SHP77 treated with DMSO at 0.1 percent for 48 hours (cell line): ENCODE measurements around the gene ANLN.
A peak's percentile ranks its signal among the peaks of the same experiment; 100 is the strongest.

Experiments used
- DNase-seq: peaks from one replicate; lab custom pipeline; 2025; lab: John Stamatoyannopoulos, UW

ANLN gene, protein sequence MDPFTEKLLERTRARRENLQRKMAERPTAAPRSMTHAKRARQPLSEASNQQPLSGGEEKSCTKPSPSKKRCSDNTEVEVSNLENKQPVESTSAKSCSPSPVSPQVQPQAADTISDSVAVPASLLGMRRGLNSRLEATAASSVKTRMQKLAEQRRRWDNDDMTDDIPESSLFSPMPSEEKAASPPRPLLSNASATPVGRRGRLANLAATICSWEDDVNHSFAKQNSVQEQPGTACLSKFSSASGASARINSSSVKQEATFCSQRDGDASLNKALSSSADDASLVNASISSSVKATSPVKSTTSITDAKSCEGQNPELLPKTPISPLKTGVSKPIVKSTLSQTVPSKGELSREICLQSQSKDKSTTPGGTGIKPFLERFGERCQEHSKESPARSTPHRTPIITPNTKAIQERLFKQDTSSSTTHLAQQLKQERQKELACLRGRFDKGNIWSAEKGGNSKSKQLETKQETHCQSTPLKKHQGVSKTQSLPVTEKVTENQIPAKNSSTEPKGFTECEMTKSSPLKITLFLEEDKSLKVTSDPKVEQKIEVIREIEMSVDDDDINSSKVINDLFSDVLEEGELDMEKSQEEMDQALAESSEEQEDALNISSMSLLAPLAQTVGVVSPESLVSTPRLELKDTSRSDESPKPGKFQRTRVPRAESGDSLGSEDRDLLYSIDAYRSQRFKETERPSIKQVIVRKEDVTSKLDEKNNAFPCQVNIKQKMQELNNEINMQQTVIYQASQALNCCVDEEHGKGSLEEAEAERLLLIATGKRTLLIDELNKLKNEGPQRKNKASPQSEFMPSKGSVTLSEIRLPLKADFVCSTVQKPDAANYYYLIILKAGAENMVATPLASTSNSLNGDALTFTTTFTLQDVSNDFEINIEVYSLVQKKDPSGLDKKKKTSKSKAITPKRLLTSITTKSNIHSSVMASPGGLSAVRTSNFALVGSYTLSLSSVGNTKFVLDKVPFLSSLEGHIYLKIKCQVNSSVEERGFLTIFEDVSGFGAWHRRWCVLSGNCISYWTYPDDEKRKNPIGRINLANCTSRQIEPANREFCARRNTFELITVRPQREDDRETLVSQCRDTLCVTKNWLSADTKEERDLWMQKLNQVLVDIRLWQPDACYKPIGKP

DNA sequence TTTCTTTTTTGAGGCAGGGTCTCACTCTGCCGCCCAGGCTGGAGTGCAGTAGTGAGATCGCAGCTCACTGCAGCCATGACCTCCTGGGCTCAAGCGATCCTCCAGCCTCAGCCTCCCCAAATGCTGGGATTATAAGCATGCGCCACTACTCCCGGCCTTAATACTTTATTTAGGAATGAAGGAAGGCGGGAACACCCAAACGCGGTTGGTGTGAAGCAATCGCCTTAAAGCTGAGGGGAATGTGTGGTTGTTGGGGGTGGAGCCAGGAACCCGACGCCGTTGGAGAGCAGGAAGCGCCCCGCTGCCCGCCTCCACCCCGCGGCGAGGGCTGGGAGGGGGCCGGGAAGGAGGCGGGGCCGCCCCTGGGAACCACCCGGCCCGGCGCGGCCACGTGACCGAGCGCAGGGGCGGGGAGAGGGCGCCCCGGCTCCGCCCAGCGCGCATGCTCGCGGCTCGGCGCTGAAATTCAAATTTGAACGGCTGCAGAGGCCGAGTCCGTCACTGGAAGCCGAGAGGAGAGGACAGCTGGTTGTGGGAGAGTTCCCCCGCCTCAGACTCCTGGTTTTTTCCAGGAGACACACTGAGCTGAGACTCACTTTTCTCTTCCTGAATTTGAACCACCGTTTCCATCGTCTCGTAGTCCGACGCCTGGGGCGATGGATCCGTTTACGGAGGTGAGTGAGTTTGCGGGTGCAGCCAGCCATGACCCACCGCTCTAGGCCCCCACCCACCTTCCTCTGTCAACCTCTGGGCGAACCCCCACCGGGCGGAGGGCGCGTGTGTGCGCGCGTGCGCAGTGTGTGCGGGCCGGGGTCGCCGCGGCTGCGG, at the start of gene ANLN:
TSS of gene ANLN (plus strand) at position 492 of the 828 bp plus-strand sequence. CDS start at position 657, 165 bp downstream.
- peak; percentile 92 for DNase-seq

- no peak for DNase-seq
These were observed 46.1 kb upstream of the ANLN start for GRCh38 chr7:36343548-36343947.

- no peak for DNase-seq
These were observed 45.0 kb upstream of the ANLN start for GRCh38 chr7:36344622-36345021.

GRCh38 chr7:36346260-36346831, 43.3 kb upstream of the ANLN start:
- no peak for DNase-seq

GRCh38 chr7:36348256-36348655, 41.4 kb upstream of the ANLN start:
- DNase-seq = no peak

- DNase-seq = no peak
These were observed 40.9 kb upstream of the ANLN start for GRCh38 chr7:36348771-36349170.

- DNase-seq = no peak
These were observed 40.0 kb upstream of the ANLN start for GRCh38 chr7:36349626-36350025.

DNA sequence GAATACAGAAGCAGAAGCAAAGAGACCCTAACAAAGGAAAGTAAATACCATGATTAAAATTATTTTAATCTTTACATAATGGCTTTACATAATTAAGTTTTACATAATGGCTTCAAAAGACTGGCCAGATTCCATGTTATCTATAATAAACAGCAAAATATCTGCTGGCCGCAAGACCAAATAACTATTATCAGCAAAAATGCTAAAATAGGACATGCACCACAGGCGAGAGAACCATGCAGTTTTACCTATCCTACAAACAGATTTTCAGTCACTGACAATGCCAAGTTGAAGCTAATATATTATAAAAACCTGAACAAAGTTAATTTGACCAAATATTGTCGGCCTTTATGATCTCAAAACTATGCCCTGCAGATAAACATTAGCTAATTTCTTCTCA, 34.2 kb upstream of the ANLN start:
- DNase-seq = no peak

DNA sequence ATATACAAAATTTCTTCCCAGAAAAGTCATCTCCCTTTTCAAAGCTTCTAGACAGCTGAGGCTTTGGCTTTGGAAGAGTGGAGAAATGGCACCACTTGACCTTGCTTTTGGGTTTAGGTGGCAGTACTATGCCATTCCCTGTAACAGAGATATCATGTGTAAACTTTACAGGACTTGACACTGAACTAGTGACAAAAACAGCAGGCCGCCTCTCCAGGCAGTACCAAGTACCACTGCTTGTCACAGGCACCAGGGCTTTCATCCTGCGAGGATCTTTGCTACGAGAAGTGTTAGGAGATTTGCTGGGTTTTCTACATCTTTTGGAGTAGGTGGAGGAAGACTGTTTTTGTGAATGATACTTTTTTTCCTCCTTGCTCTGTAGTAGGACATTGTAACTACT, 32.6 kb upstream of the ANLN start:
- DNase-seq = no peak

- DNase-seq = no peak
These were observed 31.1 kb upstream of the ANLN start for GRCh38 chr7:36358589-36358988.

DNA sequence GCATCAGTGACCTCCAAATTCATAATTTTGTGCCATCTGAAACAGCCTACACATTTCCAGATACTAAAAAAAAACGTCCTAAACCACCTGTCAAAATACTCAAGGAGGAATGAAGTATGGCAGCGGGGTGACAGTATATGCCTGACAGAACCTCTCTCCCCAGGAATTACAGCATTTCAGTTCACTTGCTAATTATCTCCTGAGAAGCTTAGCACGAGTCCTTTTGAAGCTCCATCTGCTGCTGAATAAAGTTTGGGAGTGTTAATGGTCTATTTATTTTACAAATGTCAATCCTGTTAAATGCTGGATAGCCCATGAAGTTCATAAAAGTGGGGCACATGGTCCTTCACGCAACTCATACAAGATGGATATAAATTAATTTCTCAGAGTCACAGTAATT, 29.4 kb upstream of the ANLN start:
- DNase-seq = no peak

DNA sequence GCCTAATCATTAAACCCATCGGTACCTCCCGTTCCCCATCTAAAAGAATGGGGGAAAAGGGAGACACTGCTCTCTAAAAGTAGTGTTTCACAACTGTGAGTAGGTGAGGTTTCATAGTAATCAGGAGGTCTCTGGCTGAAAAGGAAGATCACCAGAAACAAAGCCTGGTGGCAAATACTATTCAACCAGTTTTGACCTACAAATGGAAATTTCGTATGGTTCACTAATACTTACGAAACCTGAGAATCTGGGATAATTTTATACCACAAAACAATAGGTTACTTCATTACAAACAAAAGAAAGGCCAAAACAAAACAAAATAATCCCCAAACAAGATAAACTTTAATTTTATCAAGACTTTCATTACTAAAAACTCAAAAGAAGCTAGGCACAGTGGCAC, 28.4 kb upstream of the ANLN start:
- DNase-seq = no peak

DNA sequence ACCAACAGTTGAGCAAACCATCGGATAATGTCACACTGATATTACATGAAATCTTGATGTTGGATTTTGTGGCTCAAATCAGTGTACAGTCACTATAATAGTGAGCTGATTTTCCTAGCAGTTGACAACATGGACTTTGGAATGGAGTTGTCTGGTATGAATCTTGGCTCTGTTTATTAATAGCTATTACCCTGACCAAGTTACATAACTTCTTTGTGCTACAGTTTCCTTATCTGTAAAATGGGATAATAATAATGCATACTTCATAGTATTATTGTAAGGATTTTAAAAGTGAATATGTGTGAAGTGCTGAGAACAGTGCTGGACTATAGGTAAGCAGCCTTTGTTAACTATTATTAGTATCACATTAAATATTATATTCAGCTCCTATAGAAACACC, 26.1 kb upstream of the ANLN start:
- DNase-seq = no peak

- peak; percentile 34 for DNase-seq
These were observed 23.5 kb upstream of the ANLN start for GRCh38 chr7:36366005-36366717.

- peak; percentile 85 for DNase-seq
These were observed 22.7 kb upstream of the ANLN start for GRCh38 chr7:36366718-36367560.

GRCh38 chr7:36367561-36368077, 22.0 kb upstream of the ANLN start:
- DNase-seq = no peak

DNA sequence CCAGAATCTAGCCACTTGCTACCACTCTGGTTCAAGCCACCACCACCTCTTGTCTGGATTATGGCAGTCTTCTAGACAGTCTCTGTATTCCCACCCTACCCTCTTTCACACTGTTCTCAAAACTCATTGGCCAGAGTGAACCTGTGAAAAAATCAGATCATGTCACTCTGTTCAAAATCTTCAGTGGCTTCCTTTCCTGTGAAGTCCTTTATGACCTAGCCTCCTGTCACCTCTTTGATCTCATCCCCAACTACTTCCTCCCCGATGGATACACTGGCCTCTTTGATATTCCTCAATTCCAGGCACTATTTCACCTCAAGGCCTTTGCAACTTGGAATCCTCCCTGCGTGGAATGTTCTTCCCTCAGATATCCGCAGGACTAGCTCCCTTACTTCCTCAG, 21.2 kb upstream of the ANLN start:
- DNase-seq = no peak

- DNase-seq = no peak
These were observed 20.5 kb upstream of the ANLN start for GRCh38 chr7:36369171-36369570.

DNA sequence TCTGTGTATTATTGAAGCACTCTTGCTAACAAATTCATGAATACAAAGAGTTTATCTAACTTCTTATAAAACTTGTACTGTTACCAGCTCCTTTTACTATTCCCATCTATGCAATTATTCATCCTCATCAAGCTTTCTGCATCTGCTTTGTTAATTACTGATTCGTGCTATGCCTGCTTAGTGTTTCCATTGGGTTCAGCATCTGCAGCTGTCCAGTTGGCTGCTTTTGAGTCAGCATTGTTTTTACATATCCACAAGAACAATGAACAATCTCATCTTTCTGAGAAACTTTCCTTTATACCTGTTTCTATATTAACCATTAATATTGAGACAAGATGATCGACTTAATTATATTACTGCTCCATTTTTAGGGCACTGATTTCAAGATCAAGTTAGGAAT, 19.6 kb upstream of the ANLN start:
- no peak for DNase-seq

GRCh38 chr7:36372156-36372555, 17.5 kb upstream of the ANLN start:
- DNase-seq = no peak
